Measurements from ENCODE around the gene PMFBP1. TPM values are rescaled to one million over a fixed set of nuclear protein-coding genes. Genes with fewer than 3 reads are reported as not detected.

PMFBP1 gene
- total RNA-seq, 1 donor from 2014 or later: 13.1 TPM

GRCh38 chr16:72198771-72199201 is 26.8 kb upstream of the PMFBP1 start:
- Mint-ChIP-seq H3K27ac (ENCODE audit: unreplicated experiment) (peak overlapping the region; percentile 11), H3K27me3 (ENCODE audit: unreplicated experiment) (peaks cover 4% of the 10 kb centered on the region), H3K9me3 (ENCODE audit: unreplicated experiment) (no peaks in the 10 kb centered on the region), H3K36me3 (ENCODE audit: unreplicated experiment) (no peaks in the 10 kb centered on the region), H3K4me3 (ENCODE audit: unreplicated experiment) (no peak overlapping the region), H3K4me1 (ENCODE audit: low read depth, unreplicated experiment) (peaks cover 47% of the 10 kb centered on the region)
- TF ChIP-seq, protein P1, sequence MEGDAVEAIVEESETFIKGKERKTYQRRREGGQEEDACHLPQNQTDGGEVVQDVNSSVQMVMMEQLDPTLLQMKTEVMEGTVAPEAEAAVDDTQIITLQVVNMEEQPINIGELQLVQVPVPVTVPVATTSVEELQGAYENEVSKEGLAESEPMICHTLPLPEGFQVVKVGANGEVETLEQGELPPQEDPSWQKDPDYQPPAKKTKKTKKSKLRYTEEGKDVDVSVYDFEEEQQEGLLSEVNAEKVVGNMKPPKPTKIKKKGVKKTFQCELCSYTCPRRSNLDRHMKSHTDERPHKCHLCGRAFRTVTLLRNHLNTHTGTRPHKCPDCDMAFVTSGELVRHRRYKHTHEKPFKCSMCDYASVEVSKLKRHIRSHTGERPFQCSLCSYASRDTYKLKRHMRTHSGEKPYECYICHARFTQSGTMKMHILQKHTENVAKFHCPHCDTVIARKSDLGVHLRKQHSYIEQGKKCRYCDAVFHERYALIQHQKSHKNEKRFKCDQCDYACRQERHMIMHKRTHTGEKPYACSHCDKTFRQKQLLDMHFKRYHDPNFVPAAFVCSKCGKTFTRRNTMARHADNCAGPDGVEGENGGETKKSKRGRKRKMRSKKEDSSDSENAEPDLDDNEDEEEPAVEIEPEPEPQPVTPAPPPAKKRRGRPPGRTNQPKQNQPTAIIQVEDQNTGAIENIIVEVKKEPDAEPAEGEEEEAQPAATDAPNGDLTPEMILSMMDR (IDR thresholded peaks at IDR 0.05; ENCODE audit: partially characterized antibody, unreplicated experiment): no peak
- DNase-seq: no peak

DNA sequence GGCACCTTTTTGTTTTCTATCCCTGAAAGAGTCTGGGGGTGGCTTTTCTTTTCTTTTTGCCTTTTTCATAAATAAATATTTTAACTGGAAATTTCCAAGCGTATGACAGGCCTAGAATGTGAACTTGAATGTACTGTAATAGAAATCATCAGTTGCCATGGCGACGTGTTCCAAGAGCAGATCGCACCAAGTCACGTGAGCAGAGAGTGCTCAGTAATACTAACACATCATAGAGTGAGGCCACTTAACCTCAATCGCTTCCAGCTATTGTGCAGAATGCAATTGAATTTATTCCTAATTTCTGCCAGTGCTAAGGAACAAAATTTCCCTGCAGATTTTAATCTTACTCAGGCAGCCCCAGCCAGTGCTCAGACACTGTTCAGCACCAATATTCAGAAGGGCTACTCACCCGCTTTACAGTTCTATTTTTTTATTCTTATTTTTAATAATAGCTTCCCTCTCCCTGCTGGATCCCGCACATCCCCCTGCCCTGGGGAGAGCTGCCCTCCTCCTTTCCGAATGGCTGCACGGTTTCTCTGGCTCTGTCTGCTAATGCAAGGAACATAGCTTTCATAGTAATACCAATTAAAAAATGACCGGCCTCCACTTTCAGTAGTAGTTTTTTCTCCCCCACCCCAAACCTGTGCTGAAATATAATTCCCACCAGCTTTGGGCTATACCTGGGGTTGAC is 26.2 kb upstream of the PMFBP1 start:
- Mint-ChIP-seq H3K27ac (ENCODE audit: unreplicated experiment) (peak overlapping the region; percentile 85), H3K4me1 (ENCODE audit: low read depth, unreplicated experiment) (peaks cover 47% of the 10 kb centered on the region), H3K27me3 (ENCODE audit: unreplicated experiment) (peaks cover 2% of the 10 kb centered on the region), H3K9me3 (ENCODE audit: unreplicated experiment) (no peaks in the 10 kb centered on the region), H3K36me3 (ENCODE audit: unreplicated experiment) (no peaks in the 10 kb centered on the region), H3K4me3 (ENCODE audit: unreplicated experiment) (peak overlapping the region; percentile 77)
- peak; percentile 24 for DNase-seq
- TF ChIP-seq, protein P1 (IDR thresholded peaks at IDR 0.05; ENCODE audit: partially characterized antibody, unreplicated experiment): no peak

- peak; percentile 59 for DNase-seq
- Mint-ChIP-seq H3K27ac (ENCODE audit: unreplicated experiment) (peak overlapping the region; percentile 79), H3K4me3 (ENCODE audit: unreplicated experiment) (peak overlapping the region; percentile 77), H3K36me3 (ENCODE audit: unreplicated experiment) (no peaks in the 10 kb centered on the region), H3K27me3 (ENCODE audit: unreplicated experiment) (peaks cover under 1% of the 10 kb centered on the region), H3K9me3 (ENCODE audit: unreplicated experiment) (no peaks in the 10 kb centered on the region), H3K4me1 (ENCODE audit: low read depth, unreplicated experiment) (peaks cover 47% of the 10 kb centered on the region)
- TF ChIP-seq, protein P1 (IDR thresholded peaks at IDR 0.05; ENCODE audit: partially characterized antibody, unreplicated experiment): no peak
Observed at GRCh38 chr16:72197545-72197944, 25.6 kb upstream of the PMFBP1 start.

GRCh38 chr16:72195609-72196008 is 23.7 kb upstream of the PMFBP1 start:
- no peaks in the 10 kb centered on the region for H3K27me3 Mint-ChIP-seq (ENCODE audit: unreplicated experiment)
- TF ChIP-seq, protein P1 (IDR thresholded peaks at IDR 0.05; ENCODE audit: partially characterized antibody, unreplicated experiment): no peak
- H3K27ac Mint-ChIP-seq (ENCODE audit: unreplicated experiment): peak overlapping the region; percentile 50
- DNase-seq: peak; percentile 70
- H3K9me3 Mint-ChIP-seq (ENCODE audit: unreplicated experiment): no peaks in the 10 kb centered on the region
- peaks cover 38% of the 10 kb centered on the region for H3K4me1 Mint-ChIP-seq (ENCODE audit: low read depth, unreplicated experiment)
- H3K4me3 Mint-ChIP-seq (ENCODE audit: unreplicated experiment): no peak overlapping the region
- no peaks in the 10 kb centered on the region for H3K36me3 Mint-ChIP-seq (ENCODE audit: unreplicated experiment)

DNA sequence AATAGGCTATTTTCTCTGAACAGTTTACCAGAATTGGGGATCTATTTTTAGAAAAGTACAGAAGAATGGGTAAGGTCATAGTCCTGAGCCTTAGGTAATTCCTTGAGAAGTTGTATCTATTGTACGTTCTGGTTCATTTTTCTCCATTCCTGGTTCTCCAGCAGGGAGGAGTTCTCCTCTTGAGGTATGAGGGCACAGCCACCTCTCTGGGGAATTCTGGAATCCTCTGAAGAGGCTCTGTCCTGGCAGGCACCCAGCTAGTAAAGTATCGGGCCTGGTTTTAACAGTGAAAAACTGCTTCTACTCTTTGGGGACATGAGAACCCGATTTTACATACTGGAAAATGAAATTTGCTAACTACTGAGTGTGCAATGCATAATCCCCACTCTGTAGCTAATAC is 19.6 kb upstream of the PMFBP1 start:
- no peak overlapping the region for H3K27ac Mint-ChIP-seq (ENCODE audit: unreplicated experiment)
- no peak for DNase-seq
- H3K9me3 Mint-ChIP-seq (ENCODE audit: unreplicated experiment): no peaks in the 10 kb centered on the region
- H3K4me3 Mint-ChIP-seq (ENCODE audit: unreplicated experiment): no peak overlapping the region
- peaks cover 8% of the 10 kb centered on the region for H3K36me3 Mint-ChIP-seq (ENCODE audit: unreplicated experiment)
- peaks cover 13% of the 10 kb centered on the region for H3K4me1 Mint-ChIP-seq (ENCODE audit: low read depth, unreplicated experiment)
- H3K27me3 Mint-ChIP-seq (ENCODE audit: unreplicated experiment): peaks cover 4% of the 10 kb centered on the region
- TF ChIP-seq, protein P1 (IDR thresholded peaks at IDR 0.05; ENCODE audit: partially characterized antibody, unreplicated experiment): no peak

Measured in glutamatergic neuron (in vitro differentiated cells).